C4-2B (cell line): ENCODE results near the gene SH2D4B.

Experiments used
- H3K27ac ChIP-seq: fragments of 450-650 bp; 2 replicates; pipeline ENCODE4 v1.5.1; 2017
- CTCF ChIP-seq: fragments of 450-650 bp; conservative IDR thresholded peaks from 2 replicates; pipeline ENCODE4 v1.5.1; 2017; ENCODE audit warnings: mild to moderate bottlenecking
- ZFX ChIP-seq: fragments of 450-650 bp; IDR thresholded peaks from 2 replicates; pipeline ENCODE4 v1.6.1; 2017

SH2D4B gene

DNA sequence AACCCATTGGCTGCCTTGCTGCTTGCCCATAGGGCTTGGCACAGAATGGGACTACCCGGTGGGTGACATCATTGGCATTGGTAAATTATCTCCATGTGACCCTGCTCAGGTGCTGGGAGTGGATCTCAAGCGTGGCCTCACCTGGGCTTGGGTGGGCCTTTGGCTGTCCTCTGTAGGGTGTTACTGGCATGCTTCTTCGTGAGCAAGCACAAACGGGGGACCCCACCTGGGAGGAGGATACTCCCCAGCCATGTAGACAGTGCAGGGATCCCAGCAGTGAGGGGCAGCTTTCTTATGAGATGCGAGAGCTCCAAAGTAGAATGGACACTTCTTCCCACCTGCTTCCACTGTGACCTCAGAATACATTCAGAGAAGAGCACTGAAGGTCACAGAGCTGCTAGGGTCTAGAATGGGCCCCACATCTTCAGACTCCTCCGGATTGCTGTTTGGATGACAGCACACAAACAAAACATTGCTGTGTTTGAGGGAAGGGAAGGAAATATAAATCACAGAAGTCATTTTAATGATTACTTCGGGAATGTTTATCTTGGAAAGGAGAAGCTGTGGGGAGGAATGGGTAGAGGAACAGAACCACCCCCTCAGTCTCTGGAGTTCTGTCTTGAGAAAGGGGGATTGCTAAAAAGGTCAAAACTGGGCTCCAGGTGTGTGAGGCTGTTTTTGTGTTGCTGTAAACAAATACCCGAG is 75.9 kb downstream of the SH2D4B start:
- no peak for TF ChIP-seq ZFX
- no peak for TF ChIP-seq CTCF
- no peak overlapping the region for H3K27ac ChIP-seq

- no peak for TF ChIP-seq CTCF
- no peak for TF ChIP-seq ZFX
- H3K27ac ChIP-seq, result no peak overlapping the region
Measured at GRCh38 chr10:80614576-80615416, 77.1 kb downstream of the SH2D4B start.

- no peak overlapping the region for H3K27ac ChIP-seq
- TF ChIP-seq CTCF (no peak), ZFX (no peak)
Measured at GRCh38 chr10:80617807-80618206, 80.1 kb downstream of the SH2D4B start.

- TF ChIP-seq ZFX (no peak), CTCF (no peak)
- H3K27ac ChIP-seq, result no peak overlapping the region
Measured at GRCh38 chr10:80619036-80619435, 81.3 kb downstream of the SH2D4B start.

GRCh38 chr10:80622153-80622552 is 84.5 kb downstream of the SH2D4B start:
- no peak overlapping the region for H3K27ac ChIP-seq
- TF ChIP-seq ZFX, result no peak

- H3K27ac ChIP-seq, result no peak overlapping the region
- TF ChIP-seq ZFX (no peak), CTCF (no peak)
Measured at GRCh38 chr10:80630324-80630723, 92.6 kb downstream of the SH2D4B start.

GRCh38 chr10:80632742-80633141 is 95.0 kb downstream of the SH2D4B start:
- TF ChIP-seq ZFX, result no peak
- no peak for TF ChIP-seq CTCF
- no peak overlapping the region for H3K27ac ChIP-seq
